Mucosa of rectum (tissue), 2 donors: Measurements from ENCODE around the gene KLHL13.

ENCODE experiments used
- H3K27ac ChIP-seq, 2 donors: one replicate each; pipeline ENCODE4 v1.7.0; 2013; ENCODE audit warnings: inconsistent platforms in 2 of 2, low read depth in 2 of 2, low read length in 2 of 2
- H3K27me3 ChIP-seq, 2 donors: one replicate each; pipeline ENCODE4 v1.7.0; 2013; ENCODE audit warnings: low read length in 2 of 2; ENCODE audit not compliant: control insufficient read depth in 2 of 2, insufficient read depth in 2 of 2
- H3K36me3 ChIP-seq, 2 donors: one replicate each; pipeline ENCODE4 v1.7.0; 2013; ENCODE audit warnings: low read length in 2 of 2; ENCODE audit not compliant: control insufficient read depth in 2 of 2, insufficient read depth in 2 of 2
- H3K4me1 ChIP-seq, 2 donors: one replicate each; pipeline ENCODE4 v1.7.0; 2013; ENCODE audit warnings: low read length in 2 of 2, mild to moderate bottlenecking in 1 of 2; ENCODE audit not compliant: control insufficient read depth in 2 of 2, insufficient read depth in 2 of 2
- H3K4me3 ChIP-seq, 2 donors: one replicate each; pipeline ENCODE4 v1.7.0; 2013; ENCODE audit warnings: low read length in 2 of 2
- H3K9ac ChIP-seq, 2 donors: one replicate each; pipeline ENCODE4 v1.7.0; 2013; ENCODE audit warnings: low read length in 2 of 2, low read depth in 1 of 2, mild to moderate bottlenecking in 1 of 2
- H3K9me3 ChIP-seq, 2 donors: one replicate each; pipeline ENCODE4 v1.7.0; 2013; ENCODE audit warnings: low read length in 2 of 2; ENCODE audit not compliant: control insufficient read depth in 2 of 2
- donor health status: healthy.
- donor health status: Normal muscosa, but diverticular disease.

KLHL13 gene

DNA sequence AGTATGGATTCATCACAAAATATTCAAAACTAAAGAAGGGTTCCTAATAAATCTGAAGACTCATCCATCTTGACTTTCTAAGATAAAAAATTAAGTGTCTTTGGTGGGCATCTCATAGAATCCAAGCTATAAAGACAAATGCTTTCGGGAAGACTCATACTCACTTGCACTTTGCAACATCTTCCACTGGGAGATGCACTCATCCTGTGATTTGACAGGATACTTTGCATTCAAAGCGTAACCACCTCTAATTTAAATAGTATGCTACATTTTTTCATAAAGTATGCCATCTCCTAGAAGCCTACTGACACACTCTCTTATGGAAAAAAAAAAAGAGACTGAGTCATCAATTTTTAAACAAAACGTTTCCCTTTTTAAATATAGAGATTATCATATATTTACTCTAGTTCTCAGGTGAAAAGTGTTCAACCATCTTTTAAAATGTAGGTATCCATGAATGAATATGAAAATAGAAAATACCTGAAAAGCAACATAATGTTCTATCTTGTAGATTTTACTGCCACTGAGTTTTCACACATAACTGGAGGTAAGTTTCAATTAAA lies 119.6 kb downstream of the KLHL13 start:
- Histone ChIP-seq H3K4me1 (peaks cover 2% of the 10 kb centered on the region in 2 donors), H3K9me3 (no peaks in the 10 kb centered on the region), H3K36me3 (no peaks in the 10 kb centered on the region), H3K9ac (no peak overlapping the region), H3K27ac (no peak overlapping the region), H3K27me3 (no peaks in the 10 kb centered on the region), H3K4me3 (no peak overlapping the region)

DNA sequence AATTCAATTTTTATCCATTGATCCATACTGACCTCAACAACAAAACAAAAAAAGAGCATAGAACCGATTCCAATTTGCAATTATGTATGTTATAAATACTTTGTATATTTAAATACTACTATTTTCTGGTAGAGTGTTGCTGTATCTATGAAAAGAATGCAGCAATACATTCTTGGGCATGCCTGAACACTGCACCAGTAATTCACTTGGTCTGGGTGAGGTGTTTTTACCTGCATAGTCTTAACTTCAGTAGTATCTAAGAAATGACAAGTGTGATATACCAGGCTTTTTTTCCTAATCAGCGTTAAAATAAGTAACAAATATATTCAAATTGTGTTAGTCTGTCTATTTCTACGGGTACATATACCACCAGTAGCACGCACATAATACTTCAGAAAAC lies 120.2 kb downstream of the KLHL13 start:
- Histone ChIP-seq H3K4me3 (no peak overlapping the region), H3K9me3 (no peaks in the 10 kb centered on the region)

DNA sequence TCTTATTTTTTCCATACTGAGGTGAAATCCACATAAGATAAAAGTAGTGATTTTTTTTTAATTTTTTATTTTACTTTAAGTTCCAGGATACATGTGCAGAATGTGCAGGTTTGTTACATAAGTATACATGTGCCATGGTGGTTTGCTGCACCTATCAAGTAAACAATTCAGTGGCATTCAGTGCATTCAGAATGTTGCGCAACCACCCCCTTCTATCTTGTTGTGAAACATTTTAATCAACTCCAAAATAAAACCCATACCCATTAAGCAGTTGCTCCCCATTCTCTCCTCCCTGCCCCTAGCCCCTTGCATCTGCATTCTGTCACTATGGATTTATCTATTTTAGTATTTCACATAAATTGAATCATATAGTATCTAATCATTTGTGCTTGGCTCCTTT lies 121.2 kb downstream of the KLHL13 start:
- Histone ChIP-seq H3K36me3 (no peaks in the 10 kb centered on the region), H3K27ac (no peak overlapping the region), H3K9me3 (no peaks in the 10 kb centered on the region), H3K27me3 (no peaks in the 10 kb centered on the region), H3K9ac (no peak overlapping the region), H3K4me1 (peaks cover 2% of the 10 kb centered on the region in 2 donors), H3K4me3 (no peak overlapping the region)

More for the DNA sequence above, 120.2 kb downstream of the KLHL13 start:
- Histone ChIP-seq H3K27ac (no peak overlapping the region), H3K9ac (no peak overlapping the region), H3K4me1 (peaks cover 2% of the 10 kb centered on the region in 2 donors), H3K27me3 (no peaks in the 10 kb centered on the region), H3K36me3 (no peaks in the 10 kb centered on the region)

DNA sequence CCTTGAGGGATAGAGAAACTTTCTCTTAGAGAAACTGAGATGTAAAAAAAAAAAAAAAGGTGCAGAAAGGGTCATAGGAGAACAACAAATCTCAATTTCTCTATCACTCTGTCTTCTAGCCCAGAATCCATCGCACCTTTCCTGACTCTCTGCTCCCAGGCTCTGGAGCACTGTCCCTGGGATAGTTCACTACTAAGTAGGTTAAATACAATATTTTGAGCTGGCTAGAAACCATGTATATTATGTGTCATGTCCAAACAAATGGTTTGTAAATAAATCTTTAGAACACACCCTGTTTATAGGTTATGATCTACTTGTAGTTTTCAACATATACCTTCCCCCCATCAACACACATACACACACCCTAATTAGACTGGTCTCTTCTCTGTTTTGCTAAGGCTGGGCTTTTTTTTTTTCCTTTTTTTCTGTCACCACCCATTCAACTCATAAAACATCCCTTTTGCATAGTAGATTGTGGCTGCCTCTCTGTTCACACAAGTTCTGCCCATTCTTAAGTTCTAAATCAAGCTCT lies 124.4 kb downstream of the KLHL13 start:
- Histone ChIP-seq H3K4me3 (no peak overlapping the region), H3K36me3 (no peaks in the 10 kb centered on the region), H3K27ac (no peak overlapping the region), H3K9me3 (no peaks in the 10 kb centered on the region), H3K27me3 (no peaks in the 10 kb centered on the region), H3K9ac (no peak overlapping the region), H3K4me1 (peaks cover 2% of the 10 kb centered on the region in 2 donors)

DNA sequence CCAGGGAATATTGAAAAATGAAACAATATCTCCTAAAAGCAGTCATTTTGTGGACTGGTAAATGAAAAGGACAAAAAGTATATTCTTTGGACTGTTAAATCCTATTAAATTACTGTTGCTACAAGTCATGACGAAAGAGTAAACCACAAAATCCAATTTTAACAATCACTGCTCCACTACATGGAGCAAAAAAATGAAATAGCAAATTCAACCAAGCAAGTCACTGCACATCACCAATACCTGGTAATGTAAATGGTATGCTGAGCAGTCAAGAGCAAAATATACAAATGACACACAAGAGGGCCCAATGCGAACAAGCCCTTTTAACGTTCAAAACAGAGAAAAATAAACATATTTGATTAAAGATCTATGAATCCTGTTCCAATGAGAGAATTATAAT lies 126.2 kb downstream of the KLHL13 start:
- H3K36me3 ChIP-seq, result no peaks in the 10 kb centered on the region

DNA sequence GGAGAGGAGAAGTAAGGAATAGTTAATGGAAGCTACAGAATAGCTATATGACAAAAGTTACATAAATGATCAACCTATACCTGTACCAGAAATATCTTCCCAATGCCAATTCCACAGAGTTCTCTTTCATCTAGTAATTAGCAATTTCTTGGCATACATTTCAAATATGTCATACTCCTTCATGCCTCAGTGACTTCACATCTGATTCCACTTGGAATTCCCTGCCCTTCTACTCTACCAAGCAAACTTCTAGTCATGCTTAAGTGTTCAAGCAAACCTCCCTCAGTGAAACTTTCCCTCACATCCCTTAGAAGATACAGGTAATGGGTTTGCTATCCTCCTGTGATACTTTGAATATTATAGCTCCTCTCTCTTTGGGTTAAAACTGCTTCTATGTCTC lies 127.1 kb downstream of the KLHL13 start:
- no peak overlapping the region for H3K4me3 ChIP-seq
- no peak overlapping the region for H3K9ac ChIP-seq
- H3K9me3 ChIP-seq, result no peaks in the 10 kb centered on the region
- H3K27me3 ChIP-seq, result no peaks in the 10 kb centered on the region
- no peaks in the 10 kb centered on the region for H3K36me3 ChIP-seq
- peaks cover 2% of the 10 kb centered on the region in 2 donors for H3K4me1 ChIP-seq
- no peak overlapping the region for H3K27ac ChIP-seq

More for the DNA sequence above, 126.2 kb downstream of the KLHL13 start:
- no peak overlapping the region for H3K27ac ChIP-seq
- no peaks in the 10 kb centered on the region for H3K9me3 ChIP-seq
- no peak overlapping the region for H3K9ac ChIP-seq
- H3K4me1 ChIP-seq, result peaks cover 2% of the 10 kb centered on the region in 2 donors
- no peak overlapping the region for H3K4me3 ChIP-seq
- no peaks in the 10 kb centered on the region for H3K27me3 ChIP-seq

DNA sequence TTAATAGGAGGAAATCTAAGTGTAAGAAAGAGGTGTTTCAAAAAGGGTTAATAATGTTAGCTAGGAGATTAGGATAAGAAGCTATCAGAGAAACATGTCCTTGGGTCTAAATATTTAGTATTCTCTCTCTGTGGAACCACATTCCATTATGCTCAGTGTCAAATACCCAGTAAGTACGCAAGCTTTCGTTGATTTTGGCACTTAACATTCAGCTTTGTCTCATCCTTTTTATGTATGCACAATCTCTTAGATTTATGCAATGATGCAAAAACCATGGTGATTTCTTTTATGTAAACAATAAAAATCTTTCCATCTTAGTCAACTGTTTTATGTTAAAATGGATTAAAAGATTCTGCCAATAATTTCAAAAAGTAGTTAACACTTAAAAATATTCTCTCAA lies 129.2 kb downstream of the KLHL13 start:
- no peaks in the 10 kb centered on the region for H3K36me3 ChIP-seq
- H3K4me1 ChIP-seq, result peaks cover 0 to 2% of the 10 kb centered on the region in 2 donors
- no peak overlapping the region for H3K9ac ChIP-seq
- H3K27me3 ChIP-seq, result no peaks in the 10 kb centered on the region
- H3K4me3 ChIP-seq, result no peak overlapping the region
- H3K27ac ChIP-seq, result no peak overlapping the region
- no peaks in the 10 kb centered on the region for H3K9me3 ChIP-seq

DNA sequence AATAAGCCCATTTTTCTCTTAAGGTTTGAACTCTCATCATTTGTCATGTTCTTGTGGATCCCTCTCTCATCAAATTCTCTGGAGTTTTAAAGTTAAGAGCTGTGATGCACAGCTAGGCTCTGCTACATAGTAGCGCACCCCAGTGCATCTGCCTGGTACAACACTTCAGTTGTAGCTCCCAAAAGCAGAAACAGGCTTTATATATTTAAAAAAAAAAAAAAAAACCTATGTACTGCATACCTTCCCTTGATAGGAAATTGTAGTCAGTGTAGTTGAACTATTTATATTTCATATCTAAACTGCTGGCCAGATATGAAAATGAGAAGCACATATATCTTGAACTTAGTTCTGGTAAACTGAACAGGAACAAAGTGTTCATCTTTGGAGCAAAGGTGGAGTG lies 131.4 kb downstream of the KLHL13 start:
- H3K27me3 ChIP-seq, result no peaks in the 10 kb centered on the region
- no peak overlapping the region for H3K27ac ChIP-seq
- H3K4me3 ChIP-seq, result no peak overlapping the region
- no peaks in the 10 kb centered on the region for H3K9me3 ChIP-seq
- H3K36me3 ChIP-seq, result no peaks in the 10 kb centered on the region
- H3K4me1 ChIP-seq, result no peaks in the 10 kb centered on the region
- no peak overlapping the region for H3K9ac ChIP-seq

DNA sequence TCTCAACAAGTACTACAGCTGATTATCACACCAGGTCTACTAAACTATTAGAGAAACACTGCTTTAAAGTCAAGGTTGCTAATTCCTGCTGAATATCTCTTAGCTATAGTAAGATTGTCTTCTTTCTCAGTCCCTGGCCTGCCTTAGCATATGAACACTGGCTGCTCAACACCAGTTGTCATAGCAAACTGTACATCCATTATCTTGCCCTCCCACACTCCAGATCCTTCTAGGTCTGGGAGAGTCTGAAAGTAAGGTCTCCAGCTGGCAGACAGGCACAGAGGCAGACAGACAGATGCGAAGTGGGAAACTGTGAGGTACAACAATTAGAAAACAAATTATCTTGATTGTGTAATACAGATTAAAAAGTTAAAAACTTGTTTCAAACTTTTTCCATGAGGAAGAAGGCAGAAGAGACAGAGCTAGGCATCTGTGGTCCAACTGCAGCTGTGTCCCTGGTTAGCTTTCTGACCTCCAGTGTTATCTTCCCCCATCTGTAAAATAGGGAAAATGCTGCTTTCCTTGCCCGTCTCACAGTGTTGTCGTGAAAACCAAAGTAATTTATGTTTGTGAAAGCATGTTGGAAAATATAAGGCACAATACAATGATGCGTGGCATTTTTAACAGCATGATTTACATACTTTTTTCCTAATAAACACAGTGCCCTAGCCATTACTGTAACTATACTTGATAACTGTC lies 133.8 kb downstream of the KLHL13 start:
- Histone ChIP-seq H3K27me3 (no peaks in the 10 kb centered on the region), H3K27ac (no peak overlapping the region), H3K36me3 (no peaks in the 10 kb centered on the region), H3K9ac (no peak overlapping the region), H3K9me3 (no peaks in the 10 kb centered on the region), H3K4me3 (no peak overlapping the region), H3K4me1 (no peaks in the 10 kb centered on the region)

DNA sequence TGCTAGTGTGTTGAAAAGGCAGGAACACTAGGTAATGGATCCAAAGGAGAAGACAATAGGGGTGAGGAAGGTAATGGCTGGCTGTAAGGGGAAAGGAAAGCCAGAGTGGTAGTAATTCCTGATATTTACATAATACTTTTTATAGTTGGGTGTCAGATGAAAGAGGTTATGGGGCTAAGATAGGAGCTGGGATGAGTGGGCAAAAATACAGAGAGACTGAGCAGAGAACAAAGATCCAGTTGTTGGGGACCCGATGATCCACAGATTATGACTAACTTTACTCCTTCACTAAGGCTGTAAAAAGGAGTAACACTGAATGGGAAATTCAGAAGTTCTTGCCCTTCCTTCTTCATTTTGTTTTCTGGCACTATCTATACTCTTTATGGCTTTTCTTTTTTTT lies 138.2 kb downstream of the KLHL13 start:
- Histone ChIP-seq H3K36me3 (no peaks in the 10 kb centered on the region), H3K9ac (no peak overlapping the region), H3K27ac (no peak overlapping the region), H3K27me3 (no peaks in the 10 kb centered on the region), H3K4me1 (no peaks in the 10 kb centered on the region), H3K4me3 (no peak overlapping the region), H3K9me3 (no peaks in the 10 kb centered on the region)
